Head of caudate nucleus (tissue), 42 donors: Measurements from ENCODE around the gene CHIT1.
A peak's percentile ranks its signal among the peaks of the same experiment; 100 is the strongest.

ENCODE experiments used
- DNase-seq, 42 donors: peaks; one replicate each; pipeline versions ENCODE4 v3.0.0 to v3.0.0-alpha.2; 2020 to 2021; ENCODE audit warnings: mixed read lengths in 7 of 42
- intact Hi-C: fragments of 100-400 bp; cut with DNase I; formaldehyde crosslinking; loops from one replicate; pipeline ENCODE4 v1.15.0; 2022

The CHIT1 gene

DNA sequence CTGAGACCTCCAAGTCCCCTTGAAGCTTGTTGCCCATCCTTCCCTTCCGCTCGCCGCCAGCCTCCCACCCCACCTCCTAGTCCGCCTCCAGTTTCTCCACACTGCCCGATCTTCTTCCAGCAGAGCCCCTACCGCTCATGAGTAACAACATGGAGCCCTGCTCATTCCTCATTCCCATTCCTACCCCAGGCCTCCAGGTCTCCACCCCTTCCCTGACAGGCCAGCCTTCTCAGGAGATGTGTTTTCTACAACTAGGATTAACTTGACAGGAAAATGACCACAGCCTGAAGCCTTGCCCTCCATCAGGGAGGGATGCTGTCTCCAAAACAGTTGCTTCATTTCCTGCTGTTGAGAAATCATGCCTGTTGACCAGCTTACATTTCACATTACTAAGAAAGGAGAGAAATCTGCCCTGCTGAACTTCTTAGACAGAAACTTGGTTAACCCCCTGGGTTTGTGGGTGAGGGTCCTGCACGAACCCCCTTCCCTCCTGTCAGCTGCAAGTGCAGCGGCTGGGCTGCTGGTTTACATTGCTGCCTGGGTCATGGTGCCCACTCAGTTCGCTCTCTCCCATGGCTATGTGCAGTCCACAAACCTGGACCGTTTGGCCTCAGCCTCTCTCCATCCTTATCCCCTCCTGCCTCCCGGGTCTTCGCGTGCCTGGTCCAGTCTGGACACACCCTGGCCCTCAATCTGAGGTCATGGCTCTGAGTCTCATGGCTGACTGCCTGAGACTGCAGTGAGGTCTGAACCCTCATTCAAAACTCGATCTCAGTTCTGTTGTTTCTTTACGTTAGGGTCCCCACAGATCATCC, 26.8 kb downstream of the CHIT1 start:
- DNase-seq = peak in 5 of 42 donors; percentile 32 to 69 (median 34)
- intact Hi-C loops = no loop called here

DNA sequence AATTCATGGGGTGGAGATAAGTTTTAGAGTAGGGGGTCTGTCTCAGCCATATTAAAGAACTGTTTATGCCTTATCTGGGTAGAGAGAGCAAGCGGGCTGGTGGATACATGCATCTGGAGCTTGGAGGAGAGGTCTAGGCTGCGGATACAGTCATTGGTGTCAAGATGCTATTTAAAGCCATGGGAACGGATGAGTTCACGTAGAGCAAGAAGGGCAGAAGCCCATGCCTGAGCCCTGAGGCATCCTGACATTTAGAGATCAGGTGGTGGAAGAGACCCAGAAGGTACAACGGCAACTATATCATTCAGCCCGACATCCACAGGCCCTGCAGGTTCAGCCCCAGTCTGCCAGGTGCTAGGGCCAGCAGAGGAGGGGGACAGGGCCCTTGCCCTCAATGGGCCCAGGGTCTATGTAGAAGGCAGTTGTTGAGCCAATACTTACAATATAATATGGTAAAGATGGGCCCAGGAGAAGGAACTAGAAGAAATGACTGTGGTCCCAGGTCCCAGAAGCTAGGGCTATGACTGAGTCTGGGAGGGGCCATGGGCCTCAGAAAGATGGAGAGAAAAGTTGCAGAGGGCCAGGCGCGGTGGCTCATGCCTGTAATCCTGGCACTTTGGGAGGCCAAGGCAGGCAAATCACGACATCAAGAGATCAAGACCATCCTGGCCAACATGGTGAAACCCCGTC, 27.8 kb downstream of the CHIT1 start:
- DNase-seq = peak in 1 of 42 donors; percentile 12

DNA sequence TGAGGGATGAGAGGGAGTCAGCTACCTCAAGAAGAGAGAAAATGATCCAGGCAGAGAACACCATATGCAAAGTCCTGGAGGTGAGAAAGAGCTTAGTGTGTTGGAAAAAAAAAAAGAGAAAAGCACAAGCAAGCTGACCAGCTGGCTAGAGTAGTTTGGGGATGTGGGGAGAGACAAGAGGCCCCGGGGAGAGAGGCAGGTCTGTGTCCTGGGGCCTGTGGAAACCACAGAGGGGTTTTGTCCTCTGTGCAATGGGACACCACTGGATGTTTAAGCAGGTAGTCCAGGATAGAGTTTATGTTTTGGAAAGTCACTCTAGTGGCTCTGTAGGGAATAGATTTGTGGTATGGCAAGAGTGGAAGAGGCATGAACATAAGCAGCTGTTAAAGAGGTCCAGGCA, 28.6 kb downstream of the CHIT1 start:
- peak in 1 of 42 donors; percentile 22 for DNase-seq
- intact Hi-C loops = no loop called here

More for the DNA sequence above, 27.8 kb downstream of the CHIT1 start:
- intact Hi-C loops = no loop called here

GRCh38 chr1:203199816-203200571, 29.5 kb downstream of the CHIT1 start:
- intact Hi-C loops = no loop called here

DNA sequence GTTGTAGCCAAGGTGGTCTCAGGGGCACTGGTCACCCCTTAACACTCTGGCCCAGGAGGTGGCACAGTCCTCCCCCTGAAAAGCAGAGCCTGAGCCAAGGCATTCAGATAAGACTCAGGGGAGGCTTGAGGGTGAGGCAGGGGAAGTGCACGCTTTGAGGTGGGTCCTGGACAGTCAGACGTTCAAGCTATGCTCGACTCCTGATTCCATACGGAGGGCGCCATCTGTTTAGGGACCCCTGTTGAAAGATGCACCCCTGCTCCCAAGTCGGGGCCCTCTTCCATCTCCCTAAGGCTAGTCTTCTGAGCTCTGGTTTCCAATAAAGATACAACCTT, 30.0 kb downstream of the CHIT1 start:
- DNase-seq = no peak
- intact Hi-C loops = no loop called here

More at GRCh38 chr1:203199816-203200571, 29.5 kb downstream of the CHIT1 start:
- peak in 6 of 42 donors; percentile 30 to 79 (median 49) for DNase-seq

DNA sequence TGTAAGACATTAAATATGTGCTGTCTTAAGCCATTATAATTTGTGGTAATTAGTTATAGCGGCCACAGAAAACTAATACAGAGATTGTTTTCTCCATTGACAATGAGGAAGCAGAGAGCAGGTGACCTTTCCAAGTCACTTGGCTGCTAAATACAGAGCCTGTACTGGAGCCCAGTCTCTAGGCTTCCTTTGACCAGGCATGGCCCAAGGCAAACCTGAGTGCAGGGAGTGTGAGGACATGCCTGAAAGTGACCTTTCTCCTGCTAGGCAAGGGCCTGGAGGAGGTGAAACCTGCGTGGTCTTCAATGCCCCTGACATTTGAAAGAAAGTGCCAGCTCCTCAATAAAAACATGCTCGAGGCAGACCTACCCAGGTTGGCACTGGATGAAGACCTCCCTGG, 30.5 kb downstream of the CHIT1 start:
- DNase-seq = no peak
- intact Hi-C loops = no loop called here

GRCh38 chr1:203197625-203198024, 31.8 kb downstream of the CHIT1 start:
- intact Hi-C loops = no loop called here
- DNase-seq = no peak

DNA sequence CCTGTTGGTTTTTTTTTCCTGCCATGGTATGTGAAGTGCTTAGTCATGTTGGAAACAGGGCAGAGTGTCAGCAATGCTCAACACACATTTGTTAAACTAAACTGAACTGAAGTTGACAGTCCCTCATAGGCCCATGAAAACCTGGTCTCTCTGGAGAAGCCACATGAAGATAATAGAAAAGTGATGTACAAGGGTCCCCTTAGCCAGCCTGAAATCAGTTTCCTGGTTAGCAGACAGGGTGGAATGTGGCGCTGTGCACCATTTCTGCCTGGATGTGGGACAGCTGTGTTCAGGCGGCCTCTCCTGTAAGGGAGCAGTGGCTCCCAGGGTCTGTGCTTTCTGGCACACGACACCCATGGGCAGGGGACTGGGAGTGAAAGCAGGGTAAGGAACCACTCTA, 33.1 kb downstream of the CHIT1 start:
- no peak for DNase-seq
- intact Hi-C loops = no loop called here

DNA sequence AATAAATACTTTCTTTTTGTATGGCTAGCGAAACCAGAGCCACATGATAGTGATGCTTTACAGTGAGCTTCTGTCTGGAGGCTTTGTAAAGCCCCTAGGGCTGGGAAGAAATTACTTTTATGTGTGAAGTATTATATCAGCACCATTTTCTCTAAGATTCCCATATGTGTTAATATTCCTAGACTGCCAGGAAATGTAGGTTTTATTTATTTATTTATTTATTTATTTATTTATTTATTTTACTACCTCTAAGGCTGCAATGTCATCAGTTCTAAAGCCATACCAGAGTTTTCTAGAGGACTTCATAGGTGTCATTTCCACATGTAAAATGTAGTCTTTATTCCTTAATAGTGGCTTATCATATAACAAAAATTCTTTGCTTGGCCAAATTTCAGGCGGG, 38.5 kb downstream of the CHIT1 start:
- DNase-seq = no peak
- intact Hi-C loops = no loop called here

DNA sequence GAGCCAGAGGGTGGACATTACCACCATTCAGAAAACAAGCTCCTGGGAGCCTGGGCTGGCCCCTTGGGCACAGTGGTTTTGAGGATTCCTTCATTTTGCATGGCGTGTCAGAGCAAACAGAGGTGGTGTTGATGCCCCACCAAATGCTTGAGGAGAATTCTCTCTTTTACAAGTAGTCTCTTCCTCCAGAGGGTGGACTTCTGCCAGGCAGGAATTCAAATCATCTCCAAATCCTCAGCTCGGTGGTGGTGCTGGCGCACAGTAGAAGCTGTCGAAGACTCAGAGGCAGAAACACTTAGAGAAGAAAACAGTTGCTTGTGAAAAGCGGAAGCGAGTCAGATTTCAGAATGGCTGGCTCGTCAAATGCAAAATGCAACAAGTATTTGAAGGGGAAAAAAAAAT, 39.5 kb downstream of the CHIT1 start:
- intact Hi-C loops = no loop called here
- peak in 2 of 42 donors; percentile 10 to 26 for DNase-seq

DNA sequence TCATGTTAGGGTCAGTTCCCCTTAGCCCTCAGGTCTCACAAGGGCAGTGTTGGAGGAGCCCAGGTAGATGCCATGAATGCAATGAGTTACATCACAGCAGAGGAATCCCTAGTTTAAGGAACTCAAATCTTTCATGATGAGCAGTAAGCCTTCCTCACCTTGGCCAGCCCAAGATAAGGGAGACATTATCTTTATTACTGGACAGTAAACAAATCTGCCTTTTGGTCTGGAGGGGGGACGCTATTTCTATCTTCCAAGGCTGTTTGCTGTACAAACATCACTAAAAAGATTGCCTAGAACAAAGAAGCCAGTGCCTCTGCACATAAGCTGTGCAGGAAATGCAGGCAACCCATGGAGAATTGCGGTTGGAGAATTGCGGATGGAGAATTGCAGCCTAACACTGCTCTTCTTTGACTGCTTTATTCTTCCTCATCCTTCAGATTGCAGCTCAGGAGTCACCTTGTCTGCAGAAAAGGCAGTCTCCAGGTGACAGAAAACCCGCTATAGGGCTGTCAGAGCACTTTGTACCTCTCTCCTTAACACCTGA, 40.7 kb downstream of the CHIT1 start:
- intact Hi-C loops = no loop called here
- no peak for DNase-seq

- DNase-seq = peak in 1 of 42 donors; percentile 34
- intact Hi-C loops = no loop called here
Observed at GRCh38 chr1:203187689-203188264, 41.7 kb downstream of the CHIT1 start.

DNA sequence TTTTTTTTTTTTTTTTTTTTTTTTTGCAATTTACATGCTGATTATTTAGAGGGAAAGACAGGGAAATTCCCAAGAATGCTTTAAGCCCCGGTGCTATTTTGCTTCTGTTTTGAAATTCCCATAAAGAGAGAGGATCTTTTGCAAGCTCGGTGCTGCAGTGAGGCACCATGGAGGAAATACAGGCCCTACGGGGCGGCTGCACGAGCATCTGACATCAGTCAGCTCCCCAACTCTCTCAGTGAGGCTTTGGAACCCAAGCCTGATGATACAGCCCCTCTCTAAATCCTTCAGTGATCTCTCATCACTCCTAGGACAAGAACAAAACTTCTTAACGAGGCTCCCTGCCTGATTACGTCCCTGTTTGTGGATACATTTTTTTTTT, 42.2 kb downstream of the CHIT1 start:
- peak in 2 of 42 donors; percentile 6 to 33 for DNase-seq
- intact Hi-C loops = no loop called here

DNA sequence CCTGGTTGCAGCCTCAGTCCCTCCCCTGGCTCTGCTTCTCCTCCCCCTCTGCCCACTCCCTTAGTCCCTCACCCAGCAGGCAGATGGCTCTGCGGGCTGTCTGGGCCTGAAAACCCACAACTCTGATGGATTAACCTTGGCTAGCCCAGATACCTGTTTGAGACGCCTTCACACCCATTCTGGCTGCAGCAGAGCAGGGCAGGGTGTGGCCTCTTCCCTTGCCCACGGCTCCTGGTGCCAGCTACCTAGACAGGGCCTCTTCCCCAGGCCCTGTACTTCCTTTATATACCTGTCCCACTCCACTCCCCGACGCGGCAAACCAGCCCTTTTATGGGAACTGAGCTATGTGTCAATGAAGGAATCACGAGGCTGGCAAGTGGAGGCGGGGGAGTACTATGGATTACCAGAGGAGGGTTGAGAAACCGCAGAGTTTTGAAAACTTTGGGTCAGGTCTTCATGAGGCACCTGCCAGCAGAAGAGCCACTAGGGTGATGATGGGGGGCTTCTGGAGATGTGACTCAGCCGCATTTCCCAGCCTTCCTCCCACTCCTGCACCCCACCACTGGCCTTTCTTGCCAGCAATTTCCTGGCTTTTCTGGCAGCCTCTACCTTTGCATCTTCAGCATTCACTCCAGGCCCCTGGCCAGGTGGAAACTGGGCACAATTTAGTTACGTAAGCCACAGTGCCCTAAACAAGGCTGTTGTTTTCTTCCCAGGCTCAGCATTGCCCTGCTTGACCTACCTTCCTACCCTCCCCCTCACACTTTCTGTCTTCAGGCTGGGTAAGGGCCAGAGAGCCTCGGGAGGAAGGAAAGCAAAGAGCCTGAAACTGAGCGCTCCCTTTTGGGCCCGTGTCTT, 42.8 kb downstream of the CHIT1 start, which contains the start of gene CHI3L1:
Gene CHI3L1, minus strand, starts transcription at position 259 of the 858 bp plus-strand sequence. Its CDS starts 81 bp downstream, at position 178.
- intact Hi-C loops = no loop called here
- peak; percentile 56 to 96 (median 80) for DNase-seq

DNA sequence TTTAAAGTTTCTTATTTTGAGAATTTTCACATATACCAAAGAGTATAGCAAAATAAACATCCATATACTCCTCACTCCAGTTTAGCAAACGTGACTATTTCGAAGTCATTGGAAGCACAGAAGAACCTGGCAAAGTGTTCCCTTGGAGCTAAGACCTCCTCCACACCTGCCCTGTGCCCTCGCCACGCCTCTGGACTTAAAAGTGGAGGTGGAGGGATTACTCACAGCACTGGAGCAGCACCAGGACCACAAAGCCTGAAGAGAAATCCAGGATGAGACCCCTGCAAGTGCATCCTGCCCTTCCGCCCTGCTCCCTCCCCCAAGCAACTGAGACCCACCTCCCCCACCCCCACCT, 43.4 kb downstream of the CHIT1 start:
- intact Hi-C loops = no loop called here
- peak in 1 of 42 donors; percentile 12 for DNase-seq

DNA sequence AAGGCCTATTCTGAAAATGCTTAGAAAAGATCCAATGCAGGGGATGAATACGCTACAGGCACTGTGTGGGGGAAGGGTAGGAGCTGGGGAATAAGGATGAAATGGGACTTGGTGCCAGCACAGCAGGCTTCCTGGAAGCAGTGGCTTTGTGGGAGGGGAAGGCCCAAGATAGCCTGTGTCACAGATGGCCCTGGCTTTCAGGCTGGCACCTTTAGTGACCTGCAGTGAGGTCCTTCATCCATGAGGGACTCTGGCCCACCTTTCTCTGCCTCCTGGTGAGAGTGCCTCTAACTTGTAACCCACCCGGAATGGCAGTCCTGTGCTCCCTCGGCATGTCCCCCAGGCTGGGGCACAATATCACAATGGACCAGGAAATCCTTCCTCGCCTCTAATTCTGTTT, 43.9 kb downstream of the CHIT1 start:
- intact Hi-C loops = no loop called here
- peak in 2 of 42 donors; percentile 5 to 15 for DNase-seq

- DNase-seq = peak in 2 of 42 donors; percentile 9 to 12
- intact Hi-C loops = no loop called here
Observed at GRCh38 chr1:203185061-203185461, 44.4 kb downstream of the CHIT1 start.

DNA sequence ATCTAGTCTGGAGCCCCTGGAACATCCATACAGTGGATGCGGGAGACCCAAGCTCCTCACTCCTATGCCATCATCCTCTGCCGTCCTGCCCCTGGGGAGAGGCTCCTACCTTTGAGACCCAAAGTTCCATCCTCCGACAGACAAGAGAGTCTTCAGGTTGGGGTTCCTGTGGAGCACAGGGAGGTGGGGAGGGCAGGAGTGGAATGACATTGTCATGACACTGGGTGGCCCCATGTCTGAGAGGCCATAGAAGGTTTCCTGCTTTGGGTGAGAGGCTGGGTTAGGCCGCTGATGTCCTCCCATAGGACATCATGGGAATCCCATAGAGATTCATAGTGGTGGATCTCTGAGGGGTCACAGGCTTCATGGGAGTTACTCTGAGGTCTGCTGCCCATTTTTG, 45.0 kb downstream of the CHIT1 start:
- intact Hi-C loops = no loop called here
- peak in 1 of 42 donors; percentile 8 for DNase-seq
